Activated CD8-positive, alpha-beta T cell treated with anti-CD3 and anti-CD28 coated beads for 36 hours (primary cell): Measurements from ENCODE around the gene SCN8A. TPM values are rescaled to one million over a fixed set of nuclear protein-coding genes. Genes with fewer than 3 reads are reported as not detected.

Experiments
- ATAC-seq: fragments of 200-7000 bp; cut with Tn5 transposase; one replicate; pipeline ENCODE4 v1.10.0; 2021; ENCODE audit warnings: mild to moderate bottlenecking, moderate library complexity
- CTCF ChIA-PET: fragments of 350-600 bp; sonication (Branson Sonifier 250); formaldehyde crosslinking; loops from one replicate; lab custom pipeline; 2021; ENCODE audit warnings: antibody characterized with exemption; lab: Charles Lee
- POLR2A ChIA-PET: fragments of 350-600 bp; sonication (Branson Sonifier 250); formaldehyde crosslinking; loops from one replicate; lab custom pipeline; 2021; ENCODE audit warnings: antibody characterized with exemption; lab: Charles Lee
- DNase-seq: peaks from one replicate; pipeline ENCODE4 v3.0.0-alpha.2; 2020
- H3K27ac Mint-ChIP-seq: one replicate; pipeline ENCODE4 v1.8.0; 2021; ENCODE audit warnings: mild to moderate bottlenecking, mixed read lengths
- H3K27me3 Mint-ChIP-seq: one replicate; pipeline ENCODE4 v1.8.0; 2021; ENCODE audit warnings: mixed read lengths
- H3K36me3 Mint-ChIP-seq: one replicate; pipeline ENCODE4 v1.8.0; 2021; ENCODE audit warnings: low read depth, mixed read lengths
- H3K4me1 Mint-ChIP-seq: one replicate; pipeline ENCODE4 v1.8.0; 2021; ENCODE audit warnings: low read depth, mixed read lengths
- H3K4me3 Mint-ChIP-seq: one replicate; pipeline ENCODE4 v1.8.0; 2021; ENCODE audit warnings: mild to moderate bottlenecking, moderate library complexity, mixed read lengths
- H3K9me3 Mint-ChIP-seq: one replicate; pipeline ENCODE4 v1.8.0; 2021; ENCODE audit warnings: mixed read lengths
- CTCF ChIP-seq: fragments of 200-600 bp; IDR thresholded peaks from one replicate; pipeline ENCODE4 v1.8.0; 2022; ENCODE audit warnings: antibody characterized with exemption, mild to moderate bottlenecking
- intact Hi-C: fragments of 100-400 bp; cut with micrococcal nuclease; formaldehyde crosslinking; loops from one replicate; pipeline ENCODE4 v1.10.0; 2022
- total RNA-seq, 2 experiments: library from RNA; stranded (reverse); gene quantifications; one replicate each; pipeline ENCODE4 v1.2.3, GENCODE V29; 2021

The SCN8A gene
- total RNA-seq, 2 experiments from 2014 or later = 0.77 to 0.78 TPM

GRCh38 chr12:51744235-51744634, 153.2 kb downstream of the SCN8A start:
- Mint-ChIP-seq H3K36me3 (no peaks in the 10 kb centered on the region), H3K9me3 (peaks cover 8% of the 10 kb centered on the region), H3K4me1 (no peaks in the 10 kb centered on the region), H3K27me3 (no peaks in the 10 kb centered on the region), H3K4me3 (no peak overlapping the region), H3K27ac (no peak overlapping the region)
- no peak for TF ChIP-seq CTCF
- ATAC-seq (no peak), DNase-seq (no peak)
- POLR2A ChIA-PET = no interaction called here
- CTCF ChIA-PET = no interaction called here
- intact Hi-C loops = no loop called here

- POLR2A ChIA-PET = no interaction called here
- intact Hi-C loops = no loop called here
- no peaks in the 10 kb centered on the region for H3K27me3 Mint-ChIP-seq
- H3K4me3 Mint-ChIP-seq = no peak overlapping the region
- CTCF ChIA-PET = no interaction called here
- no peak for TF ChIP-seq CTCF
- peaks cover 8% of the 10 kb centered on the region for H3K9me3 Mint-ChIP-seq
- H3K36me3 Mint-ChIP-seq = no peaks in the 10 kb centered on the region
- no peaks in the 10 kb centered on the region for H3K4me1 Mint-ChIP-seq
- H3K27ac Mint-ChIP-seq = no peak overlapping the region
- no peak for ATAC-seq
- DNase-seq = no peak
Observed at GRCh38 chr12:51744957-51745356, 153.9 kb downstream of the SCN8A start.

GRCh38 chr12:51746416-51746815, 155.4 kb downstream of the SCN8A start:
- Mint-ChIP-seq H3K4me1 (no peaks in the 10 kb centered on the region), H3K9me3 (peaks cover 4% of the 10 kb centered on the region), H3K27ac (no peak overlapping the region), H3K4me3 (no peak overlapping the region), H3K27me3 (no peaks in the 10 kb centered on the region), H3K36me3 (no peaks in the 10 kb centered on the region)
- ChIA-PET POLR2A (no interaction called here), CTCF (interaction anchor here (1.2 kb wide), 1 partner anchor 15 kb away, joined by 3 read pairs; no protein-coding TSS in a partner anchor)
- DNase-seq (no peak), ATAC-seq (no peak)
- intact Hi-C loops = no loop called here
- TF ChIP-seq CTCF = no peak

GRCh38 chr12:51748235-51748634, 157.2 kb downstream of the SCN8A start:
- Mint-ChIP-seq H3K4me1 (no peaks in the 10 kb centered on the region), H3K4me3 (no peak overlapping the region), H3K27ac (no peak overlapping the region), H3K36me3 (no peaks in the 10 kb centered on the region), H3K27me3 (no peaks in the 10 kb centered on the region), H3K9me3 (no peaks in the 10 kb centered on the region)
- TF ChIP-seq CTCF = no peak
- ChIA-PET POLR2A (interaction anchor here (1.0 kb wide), 1 partner anchor 8 kb away, joined by 3 read pairs; no protein-coding TSS in a partner anchor), CTCF (no interaction called here)
- DNase-seq = no peak
- ATAC-seq = no peak
- intact Hi-C loops = no loop called here

- intact Hi-C loops = no loop called here
- ATAC-seq = no peak
- H3K27ac Mint-ChIP-seq = no peak overlapping the region
- no peak overlapping the region for H3K4me3 Mint-ChIP-seq
- H3K27me3 Mint-ChIP-seq = no peaks in the 10 kb centered on the region
- ChIA-PET CTCF (interaction anchor here (0.9 kb wide), 1 partner anchor 74 kb away, joined by 3 read pairs; no protein-coding TSS in a partner anchor), POLR2A (interaction anchor here (1.0 kb wide), 1 partner anchor 9 kb away, joined by 3 read pairs; no protein-coding TSS in a partner anchor)
- H3K36me3 Mint-ChIP-seq = no peaks in the 10 kb centered on the region
- TF ChIP-seq CTCF = no peak
- no peaks in the 10 kb centered on the region for H3K4me1 Mint-ChIP-seq
- no peak for DNase-seq
- no peaks in the 10 kb centered on the region for H3K9me3 Mint-ChIP-seq
Observed at GRCh38 chr12:51749206-51749985, 158.4 kb downstream of the SCN8A start.
